GM12878 (cell line): ENCODE results near the gene CFAP58. TPM values are rescaled to one million over a fixed set of nuclear protein-coding genes. Genes with fewer than 3 reads are reported as not detected.

Experiments used
- CBX5 ChIP-seq: sonication (generic); IDR thresholded peaks from 2 replicates; pipeline ENCODE4 v1.6.1; 2016; ENCODE audit warnings: low read depth, moderate library complexity, mild to moderate bottlenecking, inconsistent platforms
- CHD2 ChIP-seq: IDR thresholded peaks from 2 replicates; pipeline ENCODE4 v1.6.1; 2011; ENCODE audit warnings: low read depth, low read length, improper control_type of control experiment, borderline replicate concordance
- FOXM1 ChIP-seq: IDR thresholded peaks from 2 replicates; pipeline ENCODE4 v1.6.1; 2012; ENCODE audit warnings: low read depth, mild to moderate bottlenecking, inconsistent platforms, low read length, moderate library complexity
- HCFC1 ChIP-seq: fragments of 150-350 bp; IDR thresholded peaks from 2 replicates; pipeline ENCODE4 v1.6.1; 2014; ENCODE audit warnings: low read length
- HDAC2 ChIP-seq: fragments of 200-600 bp; sonication (generic); IDR thresholded peaks from 2 replicates; pipeline ENCODE4 v1.6.1; 2017
- HDAC6 ChIP-seq: fragments of 200-600 bp; sonication (generic); IDR thresholded peaks from one replicate; pipeline ENCODE4 v1.8.0; 2017; ENCODE audit warnings: antibody characterized with exemption; ENCODE audit not compliant: unreplicated experiment
- IRF4 ChIP-seq: IDR thresholded peaks from 2 replicates; pipeline ENCODE4 v1.6.1; 2011; ENCODE audit warnings: low read depth, low read length
- KDM1A ChIP-seq: fragments of 200-600 bp; sonication (generic); IDR thresholded peaks from 2 replicates; pipeline ENCODE4 v1.6.1; 2016; ENCODE audit warnings: borderline replicate concordance
- NR2C1 ChIP-seq: fragments of 450-650 bp; IDR thresholded peaks from 2 replicates; pipeline ENCODE4 v1.6.1; 2017; ENCODE audit warnings: antibody characterized with exemption, mild to moderate bottlenecking, moderate library complexity
- POLR2AphosphoS2 ChIP-seq: IDR thresholded peaks from 2 replicates; pipeline ENCODE4 v1.6.1; 2011; ENCODE audit warnings: low read depth, mild to moderate bottlenecking, low read length, improper control_type of control experiment, moderate library complexity
- SMAD5 ChIP-seq: IDR thresholded peaks from 2 replicates; pipeline ENCODE4 v1.6.1; 2016; ENCODE audit warnings: antibody characterized with exemption, low read depth
- SMARCA5 ChIP-seq: fragments of 450-650 bp; IDR thresholded peaks from 2 replicates; pipeline ENCODE4 v1.6.1; 2017; ENCODE audit warnings: mild to moderate bottlenecking
- SMC3 ChIP-seq: IDR thresholded peaks from 2 replicates; pipeline ENCODE4 v1.6.1; 2011; ENCODE audit warnings: low read length, improper control_type of control experiment, borderline replicate concordance
- SREBF2 ChIP-seq: IDR thresholded peaks from 2 replicates; pipeline ENCODE4 v1.6.1; 2012; ENCODE audit warnings: mild to moderate bottlenecking, low read length
- TARDBP ChIP-seq: IDR thresholded peaks from 2 replicates; pipeline ENCODE4 v1.6.1; 2016; ENCODE audit warnings: borderline replicate concordance
- TCF12 ChIP-seq: IDR thresholded peaks from 2 replicates; pipeline ENCODE4 v1.6.1; 2011; ENCODE audit warnings: low read depth, mild to moderate bottlenecking, low read length
- YBX1 ChIP-seq: fragments of 450-650 bp; IDR thresholded peaks from 2 replicates; pipeline ENCODE4 v1.6.1; 2016; ENCODE audit warnings: antibody characterized with exemption
- ZNF274 ChIP-seq: IDR thresholded peaks from one replicate; pipeline ENCODE4 v1.8.0; 2011; ENCODE audit not compliant: insufficient read length, insufficient read depth
- ZZZ3 ChIP-seq: IDR thresholded peaks from 2 replicates; pipeline ENCODE4 v1.6.1; 2011; ENCODE audit warnings: low read depth; ENCODE audit not compliant: control insufficient read depth, insufficient read length
- polyA plus RNA-seq, 11 experiments: library from polyadenylated mRNA; depleted of rRNA in 4 of 11; unstranded in 6 of 11; stranded (reverse) in 5 of 11; fragments of >200 nt; fragmentation: Nextera tagmentation in 4 of 11; fragmentation: Illumina TruSeq in 1 of 11; extraction: Ambion mirVana in 4 of 11; extraction: Trizol in 1 of 11; gene quantifications; 1 replicate in 1 of 11; 2 replicates in 10 of 11; pipeline versions ENCODE4 v1.2.1 to v1.2.3, GENCODE V29; 2011 to 2016; ENCODE audit warnings: inconsistent platforms in 2 of 11, missing spikeins in 2 of 11, low read depth in 1 of 11
- total RNA-seq, 4 experiments: library from RNA; depleted of rRNA in 3 of 4; stranded (reverse); fragments of >200 nt in 3 of 4; fragmentation: Illumina TruSeq in 1 of 4; extraction: Trizol in 1 of 4; gene quantifications; 2 replicates each; pipeline versions ENCODE4 v1.2.1 to v1.2.3, GENCODE V29; 2013 to 2021
- TF ChIP-seq, protein P1 (sequence below): IDR thresholded peaks from 2 replicates; pipeline ENCODE4 v1.6.1; 2011; ENCODE audit warnings: low read depth, mild to moderate bottlenecking, low read length, moderate library complexity, borderline replicate concordance; ENCODE audit errors: extremely low read depth
- TF ChIP-seq, protein P2 (sequence below): IDR thresholded peaks from 2 replicates; pipeline ENCODE4 v1.6.1; 2011; ENCODE audit warnings: borderline replicate concordance, low read depth, mild to moderate bottlenecking, moderate library complexity, low read length; ENCODE audit not compliant: insufficient read depth, poor library complexity, severe bottlenecking
- TF ChIP-seq, protein P3 (sequence below): fragments of 450-650 bp; IDR thresholded peaks from 2 replicates; pipeline ENCODE4 v1.6.1; 2017; ENCODE audit warnings: mild to moderate bottlenecking
- TF ChIP-seq, protein P4 (sequence below): fragments of 450-650 bp; IDR thresholded peaks from 2 replicates; pipeline ENCODE4 v1.6.1; 2018; ENCODE audit warnings: mild to moderate bottlenecking, low read depth, moderate library complexity; ENCODE audit not compliant: partially characterized antibody
- TF ChIP-seq, protein P5 (sequence below): IDR thresholded peaks from 2 replicates; pipeline ENCODE4 v1.6.1; 2011; ENCODE audit warnings: low read depth, low read length, improper control_type of control experiment, borderline replicate concordance

The CFAP58 gene
- total and polyA plus RNA-seq, 10 of the 15 experiments (the other 5 are each of a cell fraction or from before 2014, with no cell fraction given), result 0.03 to 0.35 (median 0.21) TPM

DNA sequence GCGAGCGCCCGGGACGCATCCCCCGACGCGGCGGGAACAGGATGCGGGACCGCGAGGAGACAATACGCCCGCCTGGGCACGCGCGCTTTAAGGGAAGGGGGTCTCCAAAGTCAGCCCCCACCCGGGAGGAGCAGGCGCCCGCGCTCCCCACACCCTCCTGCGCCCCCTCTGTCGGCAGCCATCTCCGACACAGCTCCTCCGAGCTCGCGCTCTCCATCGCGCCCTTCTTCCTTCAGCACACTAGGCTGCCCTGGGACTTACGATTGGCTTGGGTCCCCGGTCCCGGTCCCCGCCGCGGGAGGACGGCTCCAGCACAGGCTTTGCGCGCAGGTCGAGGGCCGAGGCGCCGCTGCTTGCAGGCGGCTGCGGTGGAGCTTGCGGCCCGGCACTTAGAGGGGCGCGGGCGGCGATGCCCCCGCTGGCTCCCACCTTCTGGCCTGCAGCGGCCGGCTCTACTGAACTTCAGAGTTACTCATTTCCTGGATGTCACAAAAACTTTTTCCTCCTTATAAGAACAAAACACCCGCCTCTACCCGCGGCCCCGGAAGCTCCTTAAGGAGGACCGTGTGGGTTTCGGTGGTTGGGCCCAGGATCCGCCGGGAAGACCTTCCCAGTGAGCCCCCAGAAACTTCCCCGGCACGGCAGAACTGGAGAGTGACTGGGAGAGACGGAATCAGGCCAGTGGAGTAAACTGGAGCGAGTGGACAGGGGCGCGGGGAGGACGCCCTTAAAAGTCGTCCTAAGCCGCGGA is 15.5 kb upstream of the CFAP58 start, which contains the start of gene ITPRIP (continued):
- TF ChIP-seq, protein P1, sequence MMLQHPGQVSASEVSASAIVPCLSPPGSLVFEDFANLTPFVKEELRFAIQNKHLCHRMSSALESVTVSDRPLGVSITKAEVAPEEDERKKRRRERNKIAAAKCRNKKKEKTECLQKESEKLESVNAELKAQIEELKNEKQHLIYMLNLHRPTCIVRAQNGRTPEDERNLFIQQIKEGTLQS, result no peak
- no peak for TF ChIP-seq HDAC2
- TF ChIP-seq KDM1A, result no peak
- TF ChIP-seq ZZZ3, result no peak
- TF ChIP-seq, protein P2, sequence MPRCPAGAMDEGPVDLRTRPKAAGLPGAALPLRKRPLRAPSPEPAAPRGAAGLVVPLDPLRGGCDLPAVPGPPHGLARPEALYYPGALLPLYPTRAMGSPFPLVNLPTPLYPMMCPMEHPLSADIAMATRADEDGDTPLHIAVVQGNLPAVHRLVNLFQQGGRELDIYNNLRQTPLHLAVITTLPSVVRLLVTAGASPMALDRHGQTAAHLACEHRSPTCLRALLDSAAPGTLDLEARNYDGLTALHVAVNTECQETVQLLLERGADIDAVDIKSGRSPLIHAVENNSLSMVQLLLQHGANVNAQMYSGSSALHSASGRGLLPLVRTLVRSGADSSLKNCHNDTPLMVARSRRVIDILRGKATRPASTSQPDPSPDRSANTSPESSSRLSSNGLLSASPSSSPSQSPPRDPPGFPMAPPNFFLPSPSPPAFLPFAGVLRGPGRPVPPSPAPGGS, result no peak
- no peak for TF ChIP-seq SMAD5
- no peak for TF ChIP-seq HCFC1
- no peak for TF ChIP-seq YBX1
- TF ChIP-seq SMC3, result no peak
- TF ChIP-seq, protein P3, sequence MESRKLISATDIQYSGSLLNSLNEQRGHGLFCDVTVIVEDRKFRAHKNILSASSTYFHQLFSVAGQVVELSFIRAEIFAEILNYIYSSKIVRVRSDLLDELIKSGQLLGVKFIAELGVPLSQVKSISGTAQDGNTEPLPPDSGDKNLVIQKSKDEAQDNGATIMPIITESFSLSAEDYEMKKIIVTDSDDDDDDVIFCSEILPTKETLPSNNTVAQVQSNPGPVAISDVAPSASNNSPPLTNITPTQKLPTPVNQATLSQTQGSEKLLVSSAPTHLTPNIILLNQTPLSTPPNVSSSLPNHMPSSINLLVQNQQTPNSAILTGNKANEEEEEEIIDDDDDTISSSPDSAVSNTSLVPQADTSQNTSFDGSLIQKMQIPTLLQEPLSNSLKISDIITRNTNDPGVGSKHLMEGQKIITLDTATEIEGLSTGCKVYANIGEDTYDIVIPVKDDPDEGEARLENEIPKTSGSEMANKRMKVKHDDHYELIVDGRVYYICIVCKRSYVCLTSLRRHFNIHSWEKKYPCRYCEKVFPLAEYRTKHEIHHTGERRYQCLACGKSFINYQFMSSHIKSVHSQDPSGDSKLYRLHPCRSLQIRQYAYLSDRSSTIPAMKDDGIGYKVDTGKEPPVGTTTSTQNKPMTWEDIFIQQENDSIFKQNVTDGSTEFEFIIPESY, result no peak
- TF ChIP-seq CBX5, result no peak
- TF ChIP-seq NR2C1, result no peak
- 0 out of 2 replicates have a peak, but pooled peaks have one; percentile 34 for TF ChIP-seq CHD2
- TF ChIP-seq, protein P4, sequence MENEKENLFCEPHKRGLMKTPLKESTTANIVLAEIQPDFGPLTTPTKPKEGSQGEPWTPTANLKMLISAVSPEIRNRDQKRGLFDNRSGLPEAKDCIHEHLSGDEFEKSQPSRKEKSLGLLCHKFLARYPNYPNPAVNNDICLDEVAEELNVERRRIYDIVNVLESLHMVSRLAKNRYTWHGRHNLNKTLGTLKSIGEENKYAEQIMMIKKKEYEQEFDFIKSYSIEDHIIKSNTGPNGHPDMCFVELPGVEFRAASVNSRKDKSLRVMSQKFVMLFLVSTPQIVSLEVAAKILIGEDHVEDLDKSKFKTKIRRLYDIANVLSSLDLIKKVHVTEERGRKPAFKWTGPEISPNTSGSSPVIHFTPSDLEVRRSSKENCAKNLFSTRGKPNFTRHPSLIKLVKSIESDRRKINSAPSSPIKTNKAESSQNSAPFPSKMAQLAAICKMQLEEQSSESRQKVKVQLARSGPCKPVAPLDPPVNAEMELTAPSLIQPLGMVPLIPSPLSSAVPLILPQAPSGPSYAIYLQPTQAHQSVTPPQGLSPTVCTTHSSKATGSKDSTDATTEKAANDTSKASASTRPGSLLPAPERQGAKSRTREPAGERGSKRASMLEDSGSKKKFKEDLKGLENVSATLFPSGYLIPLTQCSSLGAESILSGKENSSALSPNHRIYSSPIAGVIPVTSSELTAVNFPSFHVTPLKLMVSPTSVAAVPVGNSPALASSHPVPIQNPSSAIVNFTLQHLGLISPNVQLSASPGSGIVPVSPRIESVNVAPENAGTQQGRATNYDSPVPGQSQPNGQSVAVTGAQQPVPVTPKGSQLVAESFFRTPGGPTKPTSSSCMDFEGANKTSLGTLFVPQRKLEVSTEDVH, result peak; percentile 60
- no peak for TF ChIP-seq IRF4
- TF ChIP-seq ZNF274, result no peak
- 0 out of 2 replicates have a peak, but pooled peaks have one; percentile 68 for TF ChIP-seq SMARCA5
- 0 out of 2 replicates have a peak, but pooled peaks have one; percentile 31 for TF ChIP-seq POLR2AphosphoS2
- no peak for TF ChIP-seq SREBF2
- peak; percentile 42 for TF ChIP-seq HDAC6
- TF ChIP-seq TCF12, result no peak
- TF ChIP-seq, protein P5, sequence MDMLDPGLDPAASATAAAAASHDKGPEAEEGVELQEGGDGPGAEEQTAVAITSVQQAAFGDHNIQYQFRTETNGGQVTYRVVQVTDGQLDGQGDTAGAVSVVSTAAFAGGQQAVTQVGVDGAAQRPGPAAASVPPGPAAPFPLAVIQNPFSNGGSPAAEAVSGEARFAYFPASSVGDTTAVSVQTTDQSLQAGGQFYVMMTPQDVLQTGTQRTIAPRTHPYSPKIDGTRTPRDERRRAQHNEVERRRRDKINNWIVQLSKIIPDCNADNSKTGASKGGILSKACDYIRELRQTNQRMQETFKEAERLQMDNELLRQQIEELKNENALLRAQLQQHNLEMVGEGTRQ, result no peak
- TF ChIP-seq TARDBP, result no peak
- TF ChIP-seq FOXM1, result peak; percentile 23; the same call in 1 of the 2 replicates
